ENCODE data around the gene TSPO.

Gene TSPO

GRCh38 chr22:43197271-43197941, 46.0 kb downstream of the TSPO start:
- H3K27ac ChIP-seq (ENCODE audit: low read depth, low read length, poor library complexity, severe bottlenecking): no peak overlapping the region
- no peaks in the 10 kb centered on the region for H3F3A ChIP-seq (ENCODE audit: insufficient read depth, low read length)
- H3K36me3 ChIP-seq (ENCODE audit: insufficient read depth, low read length): no peaks in the 10 kb centered on the region
- no peaks in the 10 kb centered on the region for H3K79me2 ChIP-seq (ENCODE audit: insufficient read depth, low read length)
- H2AFZ ChIP-seq (ENCODE audit: low read length): no peak overlapping the region
- no peak overlapping the region for H3K9ac ChIP-seq (ENCODE audit: low read length)
- H3K27me3 ChIP-seq (ENCODE audit: insufficient read depth, low read length): no peaks in the 10 kb centered on the region
- no peaks in the 10 kb centered on the region for H3K4me1 ChIP-seq (ENCODE audit: insufficient read depth, low read length, severe bottlenecking)
- TF ChIP-seq CTCF (IDR thresholded peaks at IDR 0.05; ENCODE audit: low read length): no peak
- no peak for TF ChIP-seq EZH2 (IDR thresholded peaks at IDR 0.05; ENCODE audit: borderline replicate concordance, low read length)
- H4K20me1 ChIP-seq (ENCODE audit: insufficient read depth, low read length): no peaks in the 10 kb centered on the region
- no peaks in the 10 kb centered on the region for H3K9me3 ChIP-seq (ENCODE audit: low read length)
- no peaks in the 10 kb centered on the region for H3K9me2 ChIP-seq (ENCODE audit: low read depth, low read length)
- no peak overlapping the region for H3K4me2 ChIP-seq (ENCODE audit: low read length)
- no peak overlapping the region for H3K4me3 ChIP-seq (ENCODE audit: low read depth, low read length, poor library complexity, severe bottlenecking)

- Histone ChIP-seq H3K9me2 (ENCODE audit: low read depth, low read length) (no peaks in the 10 kb centered on the region), H4K20me1 (ENCODE audit: insufficient read depth, low read length) (no peaks in the 10 kb centered on the region), H3K79me2 (ENCODE audit: insufficient read depth, low read length) (no peaks in the 10 kb centered on the region), H2AFZ (ENCODE audit: low read length) (no peak overlapping the region), H3F3A (ENCODE audit: insufficient read depth, low read length) (no peaks in the 10 kb centered on the region), H3K9me3 (ENCODE audit: low read length) (no peaks in the 10 kb centered on the region), H3K27me3 (ENCODE audit: insufficient read depth, low read length) (no peaks in the 10 kb centered on the region), H3K27ac (ENCODE audit: low read depth, low read length, poor library complexity, severe bottlenecking) (no peak overlapping the region), H3K4me2 (ENCODE audit: low read length) (no peak overlapping the region), H3K4me3 (ENCODE audit: low read depth, low read length, poor library complexity, severe bottlenecking) (no peak overlapping the region), H3K36me3 (ENCODE audit: insufficient read depth, low read length) (no peaks in the 10 kb centered on the region), H3K9ac (ENCODE audit: low read length) (no peak overlapping the region), H3K4me1 (ENCODE audit: insufficient read depth, low read length, severe bottlenecking) (no peaks in the 10 kb centered on the region)
- TF ChIP-seq CTCF (IDR thresholded peaks at IDR 0.05; ENCODE audit: low read length): no peak
- no peak for TF ChIP-seq EZH2 (IDR thresholded peaks at IDR 0.05; ENCODE audit: borderline replicate concordance, low read length)
These were observed 46.8 kb downstream of the TSPO start for GRCh38 chr22:43198126-43198525.

DNA sequence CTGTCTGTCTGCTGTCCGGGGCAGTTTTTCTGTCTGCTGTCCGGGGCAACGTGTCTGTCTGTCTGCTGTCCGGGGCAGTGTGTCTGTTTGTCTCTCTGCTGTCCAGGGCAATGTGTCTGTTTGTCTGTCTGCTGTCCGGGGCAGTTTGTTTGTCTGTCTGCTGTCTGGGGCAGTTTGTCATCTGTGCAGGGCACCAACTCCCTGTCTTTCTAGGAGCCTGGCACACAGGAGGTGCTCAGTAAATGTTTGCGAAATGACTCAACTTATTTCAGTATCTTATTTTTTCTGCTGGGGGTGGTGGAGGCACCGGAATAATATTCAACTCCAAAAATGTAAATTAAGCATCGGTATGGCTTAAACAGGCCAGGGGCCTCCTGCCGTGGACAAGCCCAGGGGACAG, 47.6 kb downstream of the TSPO start:
- Histone ChIP-seq H3K9ac (ENCODE audit: low read length) (no peak overlapping the region), H4K20me1 (ENCODE audit: insufficient read depth, low read length) (no peaks in the 10 kb centered on the region), H3K36me3 (ENCODE audit: insufficient read depth, low read length) (no peaks in the 10 kb centered on the region), H3K27ac (ENCODE audit: low read depth, low read length, poor library complexity, severe bottlenecking) (no peak overlapping the region), H3F3A (ENCODE audit: insufficient read depth, low read length) (no peaks in the 10 kb centered on the region), H3K9me2 (ENCODE audit: low read depth, low read length) (no peaks in the 10 kb centered on the region), H3K9me3 (ENCODE audit: low read length) (no peaks in the 10 kb centered on the region), H3K4me3 (ENCODE audit: low read depth, low read length, poor library complexity, severe bottlenecking) (no peak overlapping the region), H2AFZ (ENCODE audit: low read length) (no peak overlapping the region), H3K4me1 (ENCODE audit: insufficient read depth, low read length, severe bottlenecking) (no peaks in the 10 kb centered on the region), H3K4me2 (ENCODE audit: low read length) (no peak overlapping the region), H3K27me3 (ENCODE audit: insufficient read depth, low read length) (no peaks in the 10 kb centered on the region), H3K79me2 (ENCODE audit: insufficient read depth, low read length) (no peaks in the 10 kb centered on the region)
- TF ChIP-seq EZH2 (IDR thresholded peaks at IDR 0.05; ENCODE audit: borderline replicate concordance, low read length): no peak
- TF ChIP-seq CTCF (IDR thresholded peaks at IDR 0.05; ENCODE audit: low read length): no peak

All from OCI-LY1 (cell line).